Left lung (tissue), 14 donors: ENCODE results near the gene SEC16B. TPM values are rescaled to one million over a fixed set of nuclear protein-coding genes. Genes with fewer than 3 reads are reported as not detected.

Experiments used
- ATAC-seq: fragments of 200-7000 bp; cut with Tn5 transposase; one replicate; pipeline ENCODE4 v1.9.1; 2020; ENCODE audit warnings: moderate library complexity
- DNase-seq, 4 donors: peaks; one replicate each; pipeline ENCODE4 v3.0.0-alpha.2; 2013 to 2020
- H3K27ac ChIP-seq, 2 donors: fragments of 200-600 bp; sonication (generic) in 1 of 2; one replicate each; pipeline versions ENCODE4 v1.5.0 to v1.8.0; 2020 to 2021
- H3K27me3 ChIP-seq, 2 donors: fragments of 200-600 bp; sonication (generic) in 1 of 2; one replicate each; pipeline versions ENCODE4 v1.5.0 to v1.8.0; 2020 to 2021
- H3K36me3 ChIP-seq, 2 donors: fragments of 200-600 bp; sonication (generic) in 1 of 2; one replicate each; pipeline versions ENCODE4 v1.5.0 to v1.8.0; 2020 to 2021
- H3K4me1 ChIP-seq, 2 donors: fragments of 200-600 bp; one replicate each; pipeline ENCODE4 v1.8.0; 2021
- H3K4me3 ChIP-seq, 2 donors: fragments of 200-600 bp; sonication (generic) in 1 of 2; one replicate each; pipeline versions ENCODE4 v1.5.0 to v1.8.0; 2020 to 2021; ENCODE audit warnings: mild to moderate bottlenecking in 1 of 2
- H3K9me3 ChIP-seq, 2 donors: fragments of 200-600 bp; sonication (generic) in 1 of 2; one replicate each; pipeline versions ENCODE4 v1.5.0 to v1.8.0; 2020 to 2021
- CTCF ChIP-seq, 2 donors: fragments of 200-600 bp; sonication (generic) in 1 of 2; IDR thresholded peaks; one replicate each; pipeline versions ENCODE4 v1.5.0 to v1.8.0; 2021; ENCODE audit warnings: antibody characterized with exemption in 2 of 2
- intact Hi-C, 2 donors: fragments of 100-400 bp; cut with DNase I; formaldehyde crosslinking; loops; one replicate each; pipeline versions ENCODE4 v1.11.2 to v1.14.2; 2022
- long read RNA-seq, 12 donors: library from polyadenylated mRNA in 2 of 12; unstranded in 2 of 12; transcript quantifications; one replicate each; pipeline ENCODE4 v2.0.0 and lab custom pipeline, GENCODE V29; 2019 to 2026
- polyA plus RNA-seq, 6 donors: library from polyadenylated mRNA; unstranded; fragments of 120-200 nt; gene quantifications; one replicate each; pipeline ENCODE4 v1.2.1, GENCODE V29; 2013; ENCODE audit not compliant: insufficient read length in 6 of 6
- total RNA-seq, 2 donors: library from RNA; stranded (reverse); fragmentation: NEBNext Ultra II Directional; extraction: Animal tissue kit (Norgen Biotek cat#: 25700); gene quantifications; one replicate each; pipeline ENCODE4 v1.2.1, GENCODE V29; 2021
- donor health status: DM: no; HTN: yes; CAD: no.
- donor health status: DM: no; HTN: no; CAD: no.

Gene SEC16B
- total RNA-seq (1 to 10 TPM; 1.8 to 3.3 TPM), polyA plus RNA-seq (1 to 10 TPM; 3.2 to 6.9 (median 4.1) TPM)
- long read RNA-seq, donor 1: 0 reads
- long read RNA-seq, donor 2: 0 reads
- long read RNA-seq, donor 3: 0 reads
- long read RNA-seq, donor 4, partial matches to known transcripts: 1 of 1 reads
- long read RNA-seq, donor 4, other reads (novel, unspliced or antisense): 0 of 1 reads
- long read RNA-seq, donor 5: 0 reads
- long read RNA-seq, donor 6: 0 reads
- long read RNA-seq, donor 7: 0 reads
- long read RNA-seq, donor 8: 0 reads
- long read RNA-seq, donor 9: 0 reads
- long read RNA-seq, donor 10: 0 reads
- long read RNA-seq, donor 11: 0 reads
- long read RNA-seq, donor 12: 0 reads

- Histone ChIP-seq H3K4me3 (no peak within 1 kb of the TSS), H3K27me3 (no peaks in the 10 kb centered on the region), H3K27ac (no peak within 1 kb of the TSS), H3K4me1 (no peaks in the 10 kb centered on the region), H3K9me3 (no peaks in the 10 kb centered on the region), H3K36me3 (peaks cover 0 to 10% of the 10 kb centered on the region in 2 donors)
- TF ChIP-seq CTCF (IDR thresholded peaks at IDR 0.05): no peak
- intact Hi-C loops: no loop called here
- ATAC-seq (no peak), DNase-seq (no peak)
Measured at GRCh38 chr1:177969825-177970371, at the start of gene SEC16B. Gene SEC16B (minus strand): TSS chr1:177970058. CDS start chr1:177967981, 2,077 bp downstream.

GRCh38 chr1:178019622-178020021, 49.8 kb upstream of the SEC16B start:
- no peak for TF ChIP-seq CTCF (IDR thresholded peaks at IDR 0.05)
- intact Hi-C loops: no loop called here
- Histone ChIP-seq H3K9me3 (no peaks in the 10 kb centered on the region), H3K4me1 (no peaks in the 10 kb centered on the region), H3K27me3 (no peaks in the 10 kb centered on the region), H3K36me3 (peaks cover 0 to 8% of the 10 kb centered on the region in 2 donors), H3K27ac (no peak overlapping the region), H3K4me3 (no peak overlapping the region)
- DNase-seq (no peak), ATAC-seq (no peak)

- H3K4me1 ChIP-seq: no peaks in the 10 kb centered on the region
- peaks cover 0 to 8% of the 10 kb centered on the region in 2 donors for H3K36me3 ChIP-seq
- ATAC-seq: no peak
- intact Hi-C loops: no loop called here
- H3K27me3 ChIP-seq: no peaks in the 10 kb centered on the region
- H3K9me3 ChIP-seq: no peaks in the 10 kb centered on the region
- H3K4me3 ChIP-seq: no peak overlapping the region
- TF ChIP-seq CTCF (IDR thresholded peaks at IDR 0.05): no peak
- DNase-seq: no peak
- H3K27ac ChIP-seq: no peak overlapping the region
Measured at GRCh38 chr1:178019208-178019607, 49.4 kb upstream of the SEC16B start.

- Histone ChIP-seq H3K27me3 (no peaks in the 10 kb centered on the region), H3K4me3 (no peak overlapping the region), H3K4me1 (no peaks in the 10 kb centered on the region), H3K27ac (no peak overlapping the region), H3K36me3 (peaks cover 0 to 8% of the 10 kb centered on the region in 2 donors), H3K9me3 (no peaks in the 10 kb centered on the region)
- intact Hi-C loops: no loop called here
- no peak for DNase-seq
- ATAC-seq: no peak
- no peak for TF ChIP-seq CTCF (IDR thresholded peaks at IDR 0.05)
Measured at GRCh38 chr1:178017517-178017916, 47.7 kb upstream of the SEC16B start.

GRCh38 chr1:178011864-178012503, 42.1 kb upstream of the SEC16B start:
- Histone ChIP-seq H3K27me3 (no peaks in the 10 kb centered on the region), H3K4me3 (no peak overlapping the region), H3K36me3 (peaks cover 0 to 6% of the 10 kb centered on the region in 2 donors), H3K27ac (peak overlapping the region in 1 of 2 donors; percentile 11), H3K4me1 (no peaks in the 10 kb centered on the region), H3K9me3 (no peaks in the 10 kb centered on the region)
- TF ChIP-seq CTCF (IDR thresholded peaks at IDR 0.05): no peak
- intact Hi-C loops: no loop called here
- no peak for ATAC-seq
- DNase-seq: no peak
